Stimulated activated CD8-positive, alpha-beta memory T cell treated with anti-CD3 and anti-CD28 coated beads, Interleukin-7, amount 100 ng/mL, for 4 hours (primary cell): ENCODE measurements around the gene POP7.
A peak's percentile ranks its signal among the peaks of the same experiment; 100 is the strongest.

ENCODE experiments used
- DNase-seq, 2 donors: peaks; one replicate each; pipeline ENCODE4 v3.0.0-alpha.2; 2020; ENCODE audit warnings: low read depth in 2 of 2

Gene POP7

GRCh38 chr7:100726996-100727761 lies 21.3 kb downstream of the POP7 start:
- DNase-seq: no peak

- no peak for DNase-seq
Observed at GRCh38 chr7:100728196-100728595, 22.3 kb downstream of the POP7 start.

GRCh38 chr7:100730136-100730800 lies 24.3 kb downstream of the POP7 start:
- DNase-seq: no peak

GRCh38 chr7:100731937-100732636 lies 26.2 kb downstream of the POP7 start:
- DNase-seq: no peak

GRCh38 chr7:100735730-100736129 lies 29.8 kb downstream of the POP7 start:
- DNase-seq: no peak

- DNase-seq: no peak
Observed at GRCh38 chr7:100736671-100737070, 30.8 kb downstream of the POP7 start.

GRCh38 chr7:100739934-100740333 lies 34.0 kb downstream of the POP7 start:
- DNase-seq: no peak

- DNase-seq: no peak
Observed at GRCh38 chr7:100744605-100745004, 38.7 kb downstream of the POP7 start.

- DNase-seq: peak in 1 of 2 donors; percentile 3
Observed at GRCh38 chr7:100745184-100745583, 39.3 kb downstream of the POP7 start.

GRCh38 chr7:100752994-100753393 lies 47.1 kb downstream of the POP7 start:
- no peak for DNase-seq

GRCh38 chr7:100753750-100754149 lies 47.8 kb downstream of the POP7 start:
- no peak for DNase-seq
